IMR-90 (cell line): ENCODE results near the gene COA1. TPM values are rescaled to one million over a fixed set of nuclear protein-coding genes. Genes with fewer than 3 reads are reported as not detected.

Experiments used
- ATAC-seq: fragments of 200-7000 bp; cut with Tn5 transposase; 2 replicates; pipeline ENCODE4 v1.9.1; 2020; ENCODE audit warnings: low read depth, mild to moderate bottlenecking, moderate library complexity
- BruUV-seq: library from RNA; stranded (reverse); fragments of 400-500 nt; replicated peaks from 2 replicates; lab custom pipeline; 2021; lab: Mats Ljungman, UMichigan
- CTCF ChIA-PET: fragments of 300-600 bp; formaldehyde crosslinking; extraction: SDS; loops from one replicate; lab custom pipeline; 2021; ENCODE audit warnings: antibody characterized with exemption; lab: Yijun Ruan, JAX
- POLR2A ChIA-PET: fragments of 300-600 bp; sonication (Branson Sonifier 250); formaldehyde crosslinking; loops from one replicate; lab custom pipeline; 2022; ENCODE audit warnings: antibody characterized with exemption; ENCODE audit not compliant: unreplicated experiment; lab: Charles Lee
- DNase-seq: peaks from one replicate; pipeline ENCODE4 v3.0.0; 2013
- H2AFZ ChIP-seq: replicated peaks from 2 replicates; pipeline ENCODE3; 2013; ENCODE audit warnings: low read length, mild to moderate bottlenecking; ENCODE audit not compliant: poor library complexity
- H2AK5ac ChIP-seq: 2 replicates; pipeline ENCODE4 v1.6.1; 2013; ENCODE audit warnings: low read depth, low read length, inconsistent platforms
- H2AK9ac ChIP-seq: replicated peaks from 2 replicates; pipeline ENCODE3; 2013; ENCODE audit warnings: mild to moderate bottlenecking, low read depth, low read length, moderate library complexity; ENCODE audit not compliant: poor library complexity
- H2BK120ac ChIP-seq: 2 replicates; pipeline ENCODE4 v1.6.1; 2013; ENCODE audit warnings: low read depth, low read length, inconsistent platforms
- H2BK15ac ChIP-seq: 3 replicates; pipeline ENCODE4 v1.6.1; 2013; ENCODE audit warnings: low read depth, low read length, inconsistent platforms
- H2BK20ac ChIP-seq: 2 replicates; pipeline ENCODE4 v1.6.1; 2013; ENCODE audit warnings: low read depth, mild to moderate bottlenecking, inconsistent platforms, low read length, moderate library complexity
- H2BK5ac ChIP-seq: 2 replicates; pipeline ENCODE4 v1.6.1; 2013; ENCODE audit warnings: mild to moderate bottlenecking, low read depth, low read length, inconsistent platforms; ENCODE audit not compliant: poor library complexity, severe bottlenecking
- H3K14ac ChIP-seq: replicated peaks from 2 replicates; pipeline ENCODE4 v1.6.1; 2013; ENCODE audit warnings: low read depth, low read length, inconsistent platforms
- H3K18ac ChIP-seq: 2 replicates; pipeline ENCODE4 v1.6.1; 2013; ENCODE audit warnings: low read depth, low read length, control low read depth
- H3K23ac ChIP-seq: 2 replicates; pipeline ENCODE4 v1.6.1; 2013; ENCODE audit warnings: low read depth, low read length, inconsistent platforms
- H3K27ac ChIP-seq: 2 replicates; pipeline ENCODE4 v1.5.1; 2013; ENCODE audit warnings: mild to moderate bottlenecking, control low read depth, low read length; ENCODE audit not compliant: insufficient read depth
- H3K27me3 ChIP-seq: 2 replicates; pipeline ENCODE4 v1.6.1; 2013; ENCODE audit warnings: low read length; ENCODE audit not compliant: control insufficient read depth, insufficient read depth
- H3K36me3 ChIP-seq: 2 replicates; pipeline ENCODE4 v1.6.1; 2013; ENCODE audit warnings: low read length, mixed read lengths; ENCODE audit not compliant: control insufficient read depth, insufficient read depth
- H3K4ac ChIP-seq: 2 replicates; pipeline ENCODE4 v1.6.1; 2013; ENCODE audit warnings: low read depth, low read length, inconsistent platforms
- H3K4me1 ChIP-seq: 2 replicates; pipeline ENCODE4 v1.6.1; 2013; ENCODE audit warnings: low read length, mixed read lengths; ENCODE audit not compliant: control insufficient read depth, insufficient read depth
- H3K4me2 ChIP-seq: 2 replicates; pipeline ENCODE4 v1.6.1; 2013; ENCODE audit warnings: low read depth, mild to moderate bottlenecking, control low read depth, low read length, moderate library complexity
- H3K4me3 ChIP-seq: 2 replicates; pipeline ENCODE4 v1.5.1; 2013; ENCODE audit warnings: low read depth, mild to moderate bottlenecking, control low read depth, low read length, moderate library complexity; ENCODE audit not compliant: insufficient read depth
- H3K56ac ChIP-seq: 2 replicates; pipeline ENCODE4 v1.6.1; 2013; ENCODE audit warnings: low read length, inconsistent platforms; ENCODE audit not compliant: insufficient read depth; ENCODE audit errors: extremely low read depth
- H3K79me1 ChIP-seq, 2 experiments: 2 replicates each; pipeline ENCODE4 v1.6.1; 2013; ENCODE audit warnings: low read length in 2 of 2, inconsistent platforms in 1 of 2, low read depth in 1 of 2
- H3K9ac ChIP-seq: 2 replicates; pipeline ENCODE4 v1.6.1; 2013; ENCODE audit warnings: low read depth, low read length, control low read depth
- H3K9me1 ChIP-seq: 2 replicates; pipeline ENCODE4 v1.6.1; 2013; ENCODE audit warnings: low read length, inconsistent platforms; ENCODE audit not compliant: insufficient read depth
- H3K9me3 ChIP-seq: 2 replicates; pipeline ENCODE4 v1.6.1; 2013; ENCODE audit warnings: low read length; ENCODE audit not compliant: control insufficient read depth, insufficient read depth
- H4K20me1 ChIP-seq: 2 replicates; pipeline ENCODE4 v1.6.1; 2013; ENCODE audit warnings: low read length, inconsistent platforms; ENCODE audit not compliant: insufficient read depth
- H4K5ac ChIP-seq: 2 replicates; pipeline ENCODE4 v1.6.1; 2013; ENCODE audit warnings: mild to moderate bottlenecking, low read depth, low read length, control low read depth
- H4K8ac ChIP-seq, 2 experiments: 2 replicates each; pipeline ENCODE4 v1.6.1; 2013; ENCODE audit warnings: low read depth in 2 of 2, low read length in 2 of 2, control low read depth in 1 of 2, inconsistent platforms in 1 of 2
- H4K91ac ChIP-seq: 2 replicates; pipeline ENCODE4 v1.6.1; 2013; ENCODE audit warnings: low read depth, low read length, inconsistent platforms; ENCODE audit not compliant: insufficient read depth
- BHLHE40 ChIP-seq: fragments of 150-350 bp; IDR thresholded peaks from 2 replicates; pipeline ENCODE4 v1.6.1; 2016; ENCODE audit warnings: mild to moderate bottlenecking, low read depth, low read length
- ELK1 ChIP-seq: fragments of 150-350 bp; IDR thresholded peaks from 2 replicates; pipeline ENCODE4 v1.6.1; 2016; ENCODE audit warnings: low read depth, mild to moderate bottlenecking, low read length, moderate library complexity, borderline replicate concordance
- MAZ ChIP-seq: IDR thresholded peaks from 2 replicates; pipeline ENCODE4 v1.6.1; 2012; ENCODE audit warnings: low read depth, mild to moderate bottlenecking, low read length, improper control_type of control experiment, moderate library complexity, borderline replicate concordance
- WGBS, 2 experiments: methylation state at CpG; one replicate each; pipeline versions ENCODE4 v1.1.5 to v1.1.7; 2013; ENCODE audit warnings: missing lambda C conversion rate in 2 of 2; ENCODE audit not compliant: insufficient read length in 1 of 2; ENCODE audit errors: extremely low coverage in 2 of 2; 5-methylcytosine and 5-hydroxymethylcytosine counted together
- dilution Hi-C: fragments of 300-500 bp; cut with HindIII; formaldehyde crosslinking; loops from one replicate; pipeline ENCODE4 v1.14.3; 2018; ENCODE audit warnings: low sequenced_read_pairs; ENCODE audit not compliant: unreplicated experiment
- in situ Hi-C: fragments of 300-500 bp; cut with MboI; formaldehyde crosslinking; loops from 3 replicates; pipeline ENCODE4 v1.14.3; 2019; ENCODE audit warnings: low sequenced_read_pairs, inconsistent platforms, mixed read lengths
- intact Hi-C: fragments of 100-400 bp; cut with micrococcal nuclease; formaldehyde crosslinking; loops from 2 replicates; pipeline ENCODE4 v1.10.0; 2022
- polyA plus RNA-seq, 3 experiments: library from polyadenylated mRNA; depleted of rRNA; stranded (reverse); fragments of >200 nt; gene quantifications; 2 replicates each; pipeline ENCODE4 v1.2.3, GENCODE V29; 2012; ENCODE audit warnings: low replicate concordance in 1 of 3
- total RNA-seq: library from RNA; depleted of rRNA; stranded (reverse); fragments of >200 nt; gene quantifications from 2 replicates; pipeline ENCODE4 v1.2.3, GENCODE V29; 2012

The COA1 gene
- total and polyA plus RNA-seq, 2 of the 4 experiments (the other 2 are of a cell fraction), result 34.2 to 59.5 TPM

- dilution Hi-C loops (no loop called here), intact Hi-C loops (no loop called here), in situ Hi-C loops (no loop called here)
- no peak overlapping the region for H2BK5ac ChIP-seq
- ATAC-seq (no peak), DNase-seq (no peak)
- H3K18ac ChIP-seq, result no peak overlapping the region
- no peak overlapping the region for H2BK15ac ChIP-seq
- peaks cover 10% of the 10 kb centered on the region; the same call in 1 of the 2 replicates for H3K9me1 ChIP-seq
- no peak overlapping the region for H3K14ac ChIP-seq
- 80% methylated on average over 1 of the region's 8 CpGs; no CpG with 5 or more reads in 1 of the 2 experiments for WGBS, 2 experiments
- no peak for TF ChIP-seq ELK1
- TF ChIP-seq BHLHE40, result no peak
- no peak for TF ChIP-seq MAZ
- H3K9me3 ChIP-seq, result no peaks in the 10 kb centered on the region
- no peak overlapping the region for H4K8ac ChIP-seq
- ChIA-PET CTCF (no interaction called here), POLR2A (no interaction called here)
- peaks cover 9% of the 10 kb centered on the region for H3K4me1 ChIP-seq
- H3K4me2 ChIP-seq, result no peak overlapping the region
- H2BK20ac ChIP-seq, result no peak overlapping the region
- H3K36me3 ChIP-seq, result no peaks in the 10 kb centered on the region
- H3K79me1 ChIP-seq, result peaks cover 5 to 16% of the 10 kb centered on the region in 2 experiments; a peak in 3 of 4 replicates
- no peak overlapping the region for H2AK5ac ChIP-seq
- H3K4me3 ChIP-seq, result no peak overlapping the region
- H3K4ac ChIP-seq, result no peak overlapping the region
- no peak overlapping the region for H3K9ac ChIP-seq
- H3K23ac ChIP-seq, result no peak overlapping the region
- BruUV-seq, result no TSS peak
- no peak overlapping the region for H3K27ac ChIP-seq
- no peak overlapping the region for H4K5ac ChIP-seq
- H2AK9ac ChIP-seq, result no peak overlapping the region
- H2AFZ ChIP-seq, result no peak overlapping the region
- H4K91ac ChIP-seq, result no peak overlapping the region
- H3K27me3 ChIP-seq, result no peaks in the 10 kb centered on the region
- no peak overlapping the region for H2BK120ac ChIP-seq
- H4K20me1 ChIP-seq, result no peaks in the 10 kb centered on the region; the same call in 1 of the 2 replicates
- H3K56ac ChIP-seq, result no peak overlapping the region
These were observed 37.2 kb upstream of the COA1 start for GRCh38 chr7:43766564-43766963.
